ENCODE results near the gene DDX47.

The DDX47 gene

GRCh38 chr12:12871587-12872138, 58.5 kb downstream of the DDX47 start:
- TF ChIP-seq GATA2 (IDR thresholded peaks at IDR 0.05; ENCODE audit: low read depth, low read length), result no peak
- no peak for TF ChIP-seq GATA3 (IDR thresholded peaks at IDR 0.05; ENCODE audit: low read depth, low read length)

GRCh38 chr12:12872139-12872933, 59.2 kb downstream of the DDX47 start:
- TF ChIP-seq GATA3 (IDR thresholded peaks at IDR 0.05; ENCODE audit: low read depth, low read length) (no peak), GATA2 (IDR thresholded peaks at IDR 0.05; ENCODE audit: low read depth, low read length) (no peak)

GRCh38 chr12:12872934-12873275, 59.8 kb downstream of the DDX47 start:
- TF ChIP-seq GATA3 (IDR thresholded peaks at IDR 0.05; ENCODE audit: low read depth, low read length), result no peak
- TF ChIP-seq GATA2 (IDR thresholded peaks at IDR 0.05; ENCODE audit: low read depth, low read length), result no peak

GRCh38 chr12:12874029-12874428, 60.9 kb downstream of the DDX47 start:
- TF ChIP-seq GATA2 (IDR thresholded peaks at IDR 0.05; ENCODE audit: low read depth, low read length) (no peak), GATA3 (IDR thresholded peaks at IDR 0.05; ENCODE audit: low read depth, low read length) (no peak)

- TF ChIP-seq GATA3 (IDR thresholded peaks at IDR 0.05; ENCODE audit: low read depth, low read length), result no peak
- no peak for TF ChIP-seq GATA2 (IDR thresholded peaks at IDR 0.05; ENCODE audit: low read depth, low read length)
These were observed 64.1 kb downstream of the DDX47 start for GRCh38 chr12:12877153-12877768.

GRCh38 chr12:12877781-12878455, 64.8 kb downstream of the DDX47 start:
- 0 out of 2 replicates have a peak, but pooled peaks have one; percentile 30 for TF ChIP-seq GATA2 (IDR thresholded peaks at IDR 0.05; ENCODE audit: low read depth, low read length)
- TF ChIP-seq GATA3 (IDR thresholded peaks at IDR 0.05; ENCODE audit: low read depth, low read length), result no peak
